Measurements from ENCODE around the gene MMP24.

- TF ChIP-seq, protein P1, sequence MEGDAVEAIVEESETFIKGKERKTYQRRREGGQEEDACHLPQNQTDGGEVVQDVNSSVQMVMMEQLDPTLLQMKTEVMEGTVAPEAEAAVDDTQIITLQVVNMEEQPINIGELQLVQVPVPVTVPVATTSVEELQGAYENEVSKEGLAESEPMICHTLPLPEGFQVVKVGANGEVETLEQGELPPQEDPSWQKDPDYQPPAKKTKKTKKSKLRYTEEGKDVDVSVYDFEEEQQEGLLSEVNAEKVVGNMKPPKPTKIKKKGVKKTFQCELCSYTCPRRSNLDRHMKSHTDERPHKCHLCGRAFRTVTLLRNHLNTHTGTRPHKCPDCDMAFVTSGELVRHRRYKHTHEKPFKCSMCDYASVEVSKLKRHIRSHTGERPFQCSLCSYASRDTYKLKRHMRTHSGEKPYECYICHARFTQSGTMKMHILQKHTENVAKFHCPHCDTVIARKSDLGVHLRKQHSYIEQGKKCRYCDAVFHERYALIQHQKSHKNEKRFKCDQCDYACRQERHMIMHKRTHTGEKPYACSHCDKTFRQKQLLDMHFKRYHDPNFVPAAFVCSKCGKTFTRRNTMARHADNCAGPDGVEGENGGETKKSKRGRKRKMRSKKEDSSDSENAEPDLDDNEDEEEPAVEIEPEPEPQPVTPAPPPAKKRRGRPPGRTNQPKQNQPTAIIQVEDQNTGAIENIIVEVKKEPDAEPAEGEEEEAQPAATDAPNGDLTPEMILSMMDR (IDR thresholded peaks at IDR 0.05): no peak
- TF ChIP-seq EZH2 (IDR thresholded peaks at IDR 0.05): no peak
- TF ChIP-seq EZH2phosphoT487 (IDR thresholded peaks at IDR 0.05): no peak
Observed at GRCh38 chr20:35257175-35257909, 30.9 kb downstream of the MMP24 start.

Data from neural progenitor cell (in vitro differentiated cells).